Measurements from ENCODE around the gene NAPB. TPM values are rescaled to one million over a fixed set of nuclear protein-coding genes. Genes with fewer than 3 reads are reported as not detected.
A peak's percentile ranks its signal among the peaks of the same experiment; 100 is the strongest.

Gene NAPB
- total RNA-seq, 4 donors from 2014 or later, result 7.4 to 13.9 (median 11.9) TPM

- DNase-seq, result peak in 1 of 3 donors; percentile 51
- TF ChIP-seq POLR2A (IDR thresholded peaks at IDR 0.05), result no peak
- no peak for TF ChIP-seq CTCF (IDR thresholded peaks at IDR 0.05)
- H3K4me3 ChIP-seq, result no peak overlapping the region
- H3K27me3 ChIP-seq, result no peaks in the 10 kb centered on the region
- H3K9me3 ChIP-seq, result no peaks in the 10 kb centered on the region
- H3K27ac ChIP-seq, result no peak overlapping the region
- H3K36me3 ChIP-seq, result no peaks in the 10 kb centered on the region
- no peaks in the 10 kb centered on the region for H3K4me1 ChIP-seq
Measured at GRCh38 chr20:23336476-23336875, 84.8 kb downstream of the NAPB start.

- Histone ChIP-seq H3K9me3 (no peaks in the 10 kb centered on the region), H3K4me1 (no peaks in the 10 kb centered on the region), H3K36me3 (no peaks in the 10 kb centered on the region), H3K27ac (no peak overlapping the region), H3K4me3 (no peak overlapping the region), H3K27me3 (no peaks in the 10 kb centered on the region)
- peak in 1 of 3 donors; percentile 38 for DNase-seq
- no peak for TF ChIP-seq CTCF (IDR thresholded peaks at IDR 0.05)
- TF ChIP-seq POLR2A (IDR thresholded peaks at IDR 0.05), result no peak
Measured at GRCh38 chr20:23335521-23335920, 85.8 kb downstream of the NAPB start.

GRCh38 chr20:23334111-23334510 is 87.2 kb downstream of the NAPB start:
- TF ChIP-seq CTCF (IDR thresholded peaks at IDR 0.05) (no peak), POLR2A (IDR thresholded peaks at IDR 0.05) (no peak)
- Histone ChIP-seq H3K36me3 (no peaks in the 10 kb centered on the region), H3K9me3 (no peaks in the 10 kb centered on the region), H3K27ac (peak overlapping the region in 1 of 4 donors; percentile 10), H3K4me1 (no peaks in the 10 kb centered on the region), H3K4me3 (no peak overlapping the region), H3K27me3 (no peaks in the 10 kb centered on the region)
- no peak for DNase-seq

GRCh38 chr20:23332467-23332866 is 88.8 kb downstream of the NAPB start:
- TF ChIP-seq CTCF (IDR thresholded peaks at IDR 0.05) (no peak), POLR2A (IDR thresholded peaks at IDR 0.05) (no peak)
- no peak overlapping the region for H3K4me3 ChIP-seq
- no peaks in the 10 kb centered on the region for H3K27me3 ChIP-seq
- H3K9me3 ChIP-seq, result no peaks in the 10 kb centered on the region
- H3K36me3 ChIP-seq, result no peaks in the 10 kb centered on the region
- no peak for DNase-seq
- H3K4me1 ChIP-seq, result no peaks in the 10 kb centered on the region
- no peak overlapping the region for H3K27ac ChIP-seq

GRCh38 chr20:23331450-23332350 is 89.6 kb downstream of the NAPB start:
- DNase-seq, result peak in 1 of 3 donors; percentile 10
- no peak overlapping the region for H3K27ac ChIP-seq
- no peak overlapping the region for H3K4me3 ChIP-seq
- H3K27me3 ChIP-seq, result no peaks in the 10 kb centered on the region
- TF ChIP-seq CTCF (IDR thresholded peaks at IDR 0.05) (no peak), POLR2A (IDR thresholded peaks at IDR 0.05) (no peak)
- no peaks in the 10 kb centered on the region for H3K4me1 ChIP-seq
- H3K9me3 ChIP-seq, result no peaks in the 10 kb centered on the region
- no peaks in the 10 kb centered on the region for H3K36me3 ChIP-seq
